Measurements from ENCODE around the gene MYO18A. TPM values are rescaled to one million over a fixed set of nuclear protein-coding genes. Genes with fewer than 3 reads are reported as not detected.

MYO18A gene
- total and polyA plus RNA-seq, 2 of the 4 experiments (the other 2 are of a cell fraction), result 22.4 to 39.1 TPM

DNA sequence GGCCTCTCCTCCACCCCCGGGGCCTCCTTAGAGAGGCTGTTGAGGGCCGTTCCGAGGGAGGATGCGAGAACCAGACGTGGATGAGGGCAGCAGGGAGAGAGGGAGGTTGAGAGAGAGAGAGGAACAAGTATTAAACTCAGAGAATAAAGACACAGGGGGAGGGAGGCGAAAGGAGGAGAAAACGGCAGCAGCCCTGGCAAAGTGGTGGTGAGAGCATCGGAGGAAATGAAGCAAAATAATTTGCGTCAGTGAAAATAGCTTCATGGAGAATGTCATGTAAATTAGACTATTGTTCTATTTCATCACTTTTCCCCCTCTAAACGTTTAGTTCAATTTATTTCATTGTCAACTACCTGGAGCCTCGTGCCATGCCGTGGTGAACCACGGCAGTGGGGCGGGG is 99.2 kb downstream of the MYO18A start:
- DNase-seq (no peak), ATAC-seq (ENCODE audit: low read depth) (no peak)
- no peak overlapping the region for H2BK20ac ChIP-seq (ENCODE audit: low read depth, low read length)
- no peak overlapping the region for H3K4me2 ChIP-seq (ENCODE audit: low read depth, low read length)
- no peak overlapping the region for H3K14ac ChIP-seq (replicated peaks; ENCODE audit: low read depth, low read length)
- no peak overlapping the region for H3K4me3 ChIP-seq (ENCODE audit: insufficient read depth, low read depth, low read length)
- no peak overlapping the region for H3K56ac ChIP-seq (ENCODE audit: extremely low read depth, insufficient read depth, low read length)
- H4K20me1 ChIP-seq (ENCODE audit: insufficient read depth, low read length), result no peaks in the 10 kb centered on the region; the same call in 1 of the 2 replicates
- H3K18ac ChIP-seq (ENCODE audit: low read depth, low read length), result no peak overlapping the region
- WGBS, 2 experiments (ENCODE audit: extremely low coverage in 2 of 2, insufficient read length in 1 of 2), result no CpG with 5 or more reads among the region's 14 CpGs
- BruUV-seq (replicated peaks), result no TSS peak
- no peak overlapping the region for H3K27ac ChIP-seq (ENCODE audit: insufficient read depth, low read length)
- H3K4ac ChIP-seq (ENCODE audit: low read depth, low read length), result no peak overlapping the region
- no peak overlapping the region for H3K9ac ChIP-seq (ENCODE audit: low read depth, low read length)
- H2BK5ac ChIP-seq (ENCODE audit: low read depth, low read length, poor library complexity, severe bottlenecking), result no peak overlapping the region
- H3K4me1 ChIP-seq (ENCODE audit: control insufficient read depth, insufficient read depth, low read length), result no peaks in the 10 kb centered on the region; the same call in 1 of the 2 replicates
- no peak overlapping the region for H2BK120ac ChIP-seq (ENCODE audit: low read depth, low read length)
- no peak overlapping the region for H4K91ac ChIP-seq (ENCODE audit: insufficient read depth, low read depth, low read length)
- in situ Hi-C loops (cut with MboI; ENCODE audit: low sequenced_read_pairs), result no loop called here
- no peaks in the 10 kb centered on the region for H3K27me3 ChIP-seq (ENCODE audit: control insufficient read depth, insufficient read depth, low read length)
- H2AFZ ChIP-seq (replicated peaks; ENCODE audit: low read length, poor library complexity), result no peak overlapping the region
- no peak overlapping the region for H3K23ac ChIP-seq (ENCODE audit: low read depth, low read length)
- peaks cover 6% of the 10 kb centered on the region; the same call in 1 of the 2 replicates for H3K9me1 ChIP-seq (ENCODE audit: insufficient read depth, low read length)
- H4K5ac ChIP-seq (ENCODE audit: low read depth, low read length), result no peak overlapping the region
- ChIA-PET CTCF (no interaction called here), POLR2A (ENCODE audit: unreplicated experiment) (no interaction called here)
- H3K36me3 ChIP-seq (ENCODE audit: control insufficient read depth, insufficient read depth, low read length), result peaks cover 47% of the 10 kb centered on the region
- TF ChIP-seq CEBPB (IDR thresholded peaks at IDR 0.05; ENCODE audit: low read depth, low read length), result no peak
- intact Hi-C loops (cut with micrococcal nuclease), result no loop called here
- H2BK15ac ChIP-seq (ENCODE audit: low read depth, low read length), result no peak overlapping the region
- H3K9me3 ChIP-seq (ENCODE audit: control insufficient read depth, insufficient read depth, low read length), result no peaks in the 10 kb centered on the region
- dilution Hi-C loops (cut with HindIII; ENCODE audit: low sequenced_read_pairs, unreplicated experiment), result no loop called here
- no peak overlapping the region for H2AK9ac ChIP-seq (replicated peaks; ENCODE audit: low read depth, low read length, poor library complexity)
- no peak overlapping the region for H4K8ac ChIP-seq (ENCODE audit: low read depth in 2 of 2, low read length in 2 of 2)
- H2AK5ac ChIP-seq (ENCODE audit: low read depth, low read length), result no peak overlapping the region
- no peaks in the 10 kb centered on the region for H3K79me1 ChIP-seq (ENCODE audit: low read depth in 1 of 2, low read length in 2 of 2)

Measured in IMR-90 (cell line).